ENCODE data around the gene GRIN2A.

DNA sequence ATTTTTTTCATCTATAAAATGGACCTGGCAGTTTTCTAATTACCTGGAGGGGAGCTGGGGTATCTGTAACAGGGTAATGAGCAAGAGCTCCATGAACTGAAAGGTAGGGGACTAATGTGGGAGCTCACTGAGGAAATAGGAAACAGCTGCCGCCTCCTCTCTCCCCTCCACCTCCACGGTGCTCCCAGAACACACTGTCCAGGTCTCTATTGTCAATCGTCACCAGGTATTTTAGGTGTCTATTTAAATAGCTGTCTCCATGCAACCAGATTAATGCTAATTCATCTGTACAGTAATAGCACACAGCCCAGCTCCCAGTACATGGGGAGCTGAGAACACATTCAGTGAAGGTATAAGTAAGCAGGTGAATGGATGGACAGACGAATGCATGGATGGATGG lies 233.3 kb downstream of the GRIN2A start:
- TF ChIP-seq EZH2 (IDR thresholded peaks at IDR 0.05; ENCODE audit: borderline replicate concordance, insufficient read depth, low read depth, low read length, poor library complexity, severe bottlenecking), result no peak
- TF ChIP-seq, protein P1, sequence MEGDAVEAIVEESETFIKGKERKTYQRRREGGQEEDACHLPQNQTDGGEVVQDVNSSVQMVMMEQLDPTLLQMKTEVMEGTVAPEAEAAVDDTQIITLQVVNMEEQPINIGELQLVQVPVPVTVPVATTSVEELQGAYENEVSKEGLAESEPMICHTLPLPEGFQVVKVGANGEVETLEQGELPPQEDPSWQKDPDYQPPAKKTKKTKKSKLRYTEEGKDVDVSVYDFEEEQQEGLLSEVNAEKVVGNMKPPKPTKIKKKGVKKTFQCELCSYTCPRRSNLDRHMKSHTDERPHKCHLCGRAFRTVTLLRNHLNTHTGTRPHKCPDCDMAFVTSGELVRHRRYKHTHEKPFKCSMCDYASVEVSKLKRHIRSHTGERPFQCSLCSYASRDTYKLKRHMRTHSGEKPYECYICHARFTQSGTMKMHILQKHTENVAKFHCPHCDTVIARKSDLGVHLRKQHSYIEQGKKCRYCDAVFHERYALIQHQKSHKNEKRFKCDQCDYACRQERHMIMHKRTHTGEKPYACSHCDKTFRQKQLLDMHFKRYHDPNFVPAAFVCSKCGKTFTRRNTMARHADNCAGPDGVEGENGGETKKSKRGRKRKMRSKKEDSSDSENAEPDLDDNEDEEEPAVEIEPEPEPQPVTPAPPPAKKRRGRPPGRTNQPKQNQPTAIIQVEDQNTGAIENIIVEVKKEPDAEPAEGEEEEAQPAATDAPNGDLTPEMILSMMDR (IDR thresholded peaks at IDR 0.05), result no peak
